HL-60/S4 treated with phorbol 12-myristate 13-acetate at 8.2 ng/mL for 4 days and 3 days (cell line): Measurements from ENCODE around the gene VSIR.

ENCODE experiments used
- in situ Hi-C: fragments of 300-500 bp; cut with MboI; formaldehyde crosslinking; loops from 2 replicates; pipeline ENCODE4 v1.15.0; 2022; ENCODE audit warnings: low sequenced_read_pairs

VSIR gene

DNA sequence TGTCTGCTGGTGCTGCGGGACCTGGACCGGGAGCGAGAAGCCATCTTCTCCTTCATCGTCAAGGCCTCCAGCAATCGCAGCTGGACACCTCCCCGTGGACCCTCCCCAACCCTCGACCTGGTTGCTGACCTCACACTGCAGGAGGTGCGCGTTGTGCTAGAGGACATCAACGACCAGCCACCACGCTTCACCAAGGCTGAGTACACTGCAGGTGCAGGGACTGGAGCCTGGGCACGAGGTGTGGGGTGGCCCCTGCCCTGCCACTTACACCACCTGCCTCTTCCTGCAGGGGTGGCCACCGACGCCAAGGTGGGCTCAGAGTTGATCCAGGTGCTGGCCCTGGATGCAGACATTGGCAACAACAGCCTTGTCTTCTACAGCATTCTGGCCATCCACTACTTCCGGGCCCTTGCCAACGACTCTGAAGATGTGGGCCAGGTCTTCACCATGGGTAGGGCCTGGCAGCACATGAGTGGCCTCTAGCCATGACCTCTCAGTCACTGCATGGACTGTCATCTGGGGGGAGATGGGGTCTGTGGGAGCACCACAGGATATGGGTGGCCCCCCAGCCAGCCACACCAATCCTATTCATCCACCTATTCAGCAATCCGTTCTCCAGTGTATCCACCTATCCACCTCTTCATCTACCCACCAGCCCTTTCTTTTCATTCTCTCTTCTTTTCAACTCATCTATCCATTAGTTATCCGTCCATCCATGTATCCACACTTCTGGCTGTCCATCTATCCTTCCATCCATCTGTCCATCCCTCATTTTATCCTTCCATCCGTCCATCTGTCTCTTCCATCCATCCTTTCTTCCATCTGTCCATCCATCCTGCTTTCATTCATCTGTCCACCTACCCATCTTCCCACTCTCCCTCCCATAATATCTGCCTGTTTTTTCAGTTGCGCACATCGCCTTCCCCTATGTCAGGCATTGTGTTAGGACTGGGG is 34.5 kb upstream of the VSIR start:
- in situ Hi-C loops = no loop called here

DNA sequence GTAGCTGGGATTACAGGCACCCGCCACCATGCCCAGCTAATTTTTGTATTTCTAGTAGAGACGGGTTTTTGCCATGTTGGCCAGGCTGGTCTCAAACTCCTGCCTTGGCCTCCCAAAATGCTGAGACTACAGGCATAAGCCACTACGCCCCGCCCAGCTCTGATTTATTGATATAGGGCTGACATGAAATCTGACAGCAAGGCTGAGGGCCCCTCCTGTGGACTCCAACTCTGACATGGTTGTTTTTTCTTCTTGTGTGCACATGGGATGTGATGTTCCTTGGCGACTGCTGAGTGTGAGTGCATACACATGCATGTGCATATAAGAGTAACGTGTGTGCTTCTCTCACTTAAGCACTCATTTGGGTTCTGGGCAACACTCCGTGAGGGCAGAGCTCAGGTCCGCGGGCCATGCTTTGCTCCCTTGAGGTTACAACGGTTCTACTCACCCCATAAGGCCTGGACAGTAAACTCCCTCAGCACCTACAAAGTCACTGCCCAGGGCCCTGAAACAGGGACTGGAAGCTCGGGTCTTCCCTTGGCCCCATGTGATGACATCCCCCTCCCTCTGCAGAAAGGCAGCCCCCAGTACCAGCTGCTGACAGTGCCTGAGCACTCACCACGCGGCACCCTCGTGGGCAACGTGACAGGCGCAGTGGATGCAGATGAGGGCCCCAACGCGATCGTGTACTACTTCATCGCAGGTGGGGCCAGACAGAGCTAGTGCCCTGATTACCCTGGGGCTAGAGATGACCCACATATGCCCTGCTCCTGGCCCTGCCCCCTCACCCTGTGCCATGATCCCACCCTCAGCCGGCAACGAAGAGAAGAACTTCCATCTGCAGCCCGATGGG is 33.6 kb upstream of the VSIR start:
- in situ Hi-C loops = no loop called here

GRCh38 chr10:71805776-71806703 is 32.7 kb upstream of the VSIR start:
- in situ Hi-C loops = no loop called here

- in situ Hi-C loops = no loop called here
These were observed 30.8 kb upstream of the VSIR start for GRCh38 chr10:71804077-71804476.

DNA sequence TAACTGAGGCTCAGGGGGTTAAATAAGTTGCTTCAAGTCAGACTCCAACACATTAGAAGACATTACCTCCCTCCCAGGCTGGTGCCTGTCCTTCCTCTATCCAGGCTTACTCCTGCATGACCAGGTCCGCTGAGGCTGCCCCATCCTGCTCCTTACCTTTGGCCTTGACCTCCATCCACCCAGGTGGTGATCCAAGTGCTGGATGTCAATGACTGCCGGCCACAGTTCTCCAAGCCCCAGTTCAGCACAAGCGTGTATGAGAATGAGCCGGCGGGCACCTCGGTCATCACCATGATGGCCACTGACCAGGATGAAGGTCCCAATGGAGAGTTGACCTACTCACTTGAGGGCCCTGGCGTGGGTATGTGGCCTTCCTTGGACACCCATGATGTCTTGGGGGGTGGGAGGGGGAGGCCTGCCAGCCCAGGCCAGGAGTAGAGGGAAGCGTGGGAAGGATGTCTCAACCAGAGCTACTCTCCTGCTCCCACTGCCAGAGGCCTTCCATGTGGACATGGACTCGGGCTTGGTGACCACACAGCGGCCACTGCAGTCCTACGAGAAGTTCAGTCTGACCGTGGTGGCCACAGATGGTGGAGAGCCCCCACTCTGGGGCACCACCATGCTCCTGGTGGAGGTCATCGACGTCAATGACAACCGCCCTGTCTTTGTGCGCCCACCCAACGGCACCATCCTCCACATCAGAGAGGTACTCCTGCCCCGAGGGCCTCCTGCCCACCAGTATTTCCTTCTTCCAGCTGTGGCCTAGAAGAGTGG is 29.6 kb upstream of the VSIR start:
- in situ Hi-C loops = no loop called here

DNA sequence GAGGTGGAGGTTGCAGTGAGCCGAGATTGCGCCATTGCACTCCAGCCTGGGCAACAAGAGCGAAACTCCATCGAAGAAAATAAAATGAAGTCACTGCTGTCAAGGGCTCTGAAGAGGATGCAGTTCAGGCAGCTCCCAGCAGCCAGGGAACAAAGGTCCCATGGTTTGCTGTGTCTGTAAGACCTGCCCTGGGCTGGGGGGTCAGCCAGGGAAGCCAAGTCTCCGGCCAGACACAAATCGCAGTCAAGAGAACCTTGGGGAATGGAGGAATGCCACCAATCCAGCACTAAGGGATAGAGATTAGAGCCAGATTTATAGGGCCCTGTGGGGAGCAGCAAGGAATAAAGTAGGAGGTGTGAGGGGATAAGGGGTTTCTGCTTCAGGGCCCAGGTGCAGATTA is 28.9 kb upstream of the VSIR start:
- in situ Hi-C loops = no loop called here

DNA sequence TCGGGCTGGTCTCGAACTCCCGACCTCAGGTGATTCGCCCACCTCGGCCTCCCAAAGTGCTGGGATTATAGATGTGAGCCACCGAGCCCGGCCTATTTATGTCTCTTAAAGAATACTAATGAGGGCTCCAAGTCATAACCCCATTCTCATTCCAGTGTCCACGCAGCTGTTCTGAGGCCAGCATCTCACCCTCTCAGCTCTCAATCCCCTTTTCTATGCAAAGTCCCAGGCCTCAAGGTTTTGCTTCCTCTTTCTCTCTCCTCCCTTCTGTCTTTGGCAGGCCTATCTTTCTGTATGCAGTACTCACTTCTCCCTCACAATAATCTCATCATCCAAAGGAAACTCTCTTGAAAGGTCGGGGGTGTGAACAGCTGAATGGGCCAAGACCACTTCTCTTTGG is 28.0 kb upstream of the VSIR start:
- in situ Hi-C loops = no loop called here

- in situ Hi-C loops = no loop called here
These were observed 26.5 kb upstream of the VSIR start for GRCh38 chr10:71799608-71800453.

GRCh38 chr10:71799112-71799511 is 25.8 kb upstream of the VSIR start:
- in situ Hi-C loops = no loop called here

DNA sequence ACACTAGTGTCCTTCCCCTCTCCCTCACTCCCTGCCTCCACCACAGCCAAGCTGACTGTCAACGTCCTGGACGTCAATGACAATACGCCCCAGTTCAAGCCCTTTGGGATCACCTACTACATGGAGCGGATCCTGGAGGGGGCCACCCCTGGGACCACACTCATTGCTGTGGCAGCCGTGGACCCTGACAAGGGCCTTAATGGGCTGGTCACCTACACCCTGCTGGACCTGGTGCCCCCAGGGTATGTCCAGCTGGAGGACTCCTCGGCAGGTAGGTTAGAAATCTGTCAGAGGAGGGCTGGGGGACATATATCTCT is 24.9 kb upstream of the VSIR start:
- in situ Hi-C loops = no loop called here

- in situ Hi-C loops = no loop called here
These were observed 24.4 kb upstream of the VSIR start for GRCh38 chr10:71797533-71798307.

GRCh38 chr10:71796749-71797405 is 23.6 kb upstream of the VSIR start:
- in situ Hi-C loops = no loop called here

- in situ Hi-C loops = no loop called here
These were observed 21.9 kb upstream of the VSIR start for GRCh38 chr10:71795248-71795647.

DNA sequence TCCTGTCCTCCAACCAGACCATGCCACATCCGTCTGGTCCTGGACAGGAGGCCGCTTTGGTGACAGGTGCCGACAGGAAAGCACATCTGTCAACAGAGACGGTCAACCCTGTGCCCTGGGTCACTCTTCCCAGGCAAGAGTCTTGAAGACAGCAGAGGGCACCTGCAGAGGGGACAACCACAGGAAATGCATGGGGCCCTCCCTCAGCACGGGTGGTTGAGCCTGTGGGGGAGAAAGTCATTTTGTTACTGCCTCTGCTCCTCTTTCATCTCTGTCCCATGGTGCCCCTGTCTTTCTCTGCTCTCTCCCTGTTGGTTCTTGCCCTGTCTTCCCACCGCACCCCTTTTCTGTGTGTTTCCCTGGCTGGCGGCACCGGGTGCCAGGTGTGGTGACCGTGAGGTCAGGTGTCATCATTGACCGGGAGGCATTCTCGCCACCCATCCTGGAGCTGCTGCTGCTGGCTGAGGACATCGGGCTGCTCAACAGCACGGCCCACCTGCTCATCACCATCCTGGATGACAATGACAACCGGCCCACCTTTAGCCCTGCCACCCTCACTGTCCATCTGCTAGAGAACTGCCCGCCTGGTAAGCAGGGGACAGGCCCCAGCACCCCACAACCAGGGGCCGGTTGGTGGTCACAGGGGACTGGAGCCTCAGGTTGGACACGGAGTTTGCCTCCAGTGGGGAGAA is 17.6 kb upstream of the VSIR start:
- in situ Hi-C loops = no loop called here

GRCh38 chr10:71789871-71790270 is 16.6 kb upstream of the VSIR start:
- in situ Hi-C loops = no loop called here

GRCh38 chr10:71788954-71789353 is 15.6 kb upstream of the VSIR start:
- in situ Hi-C loops = no loop called here

DNA sequence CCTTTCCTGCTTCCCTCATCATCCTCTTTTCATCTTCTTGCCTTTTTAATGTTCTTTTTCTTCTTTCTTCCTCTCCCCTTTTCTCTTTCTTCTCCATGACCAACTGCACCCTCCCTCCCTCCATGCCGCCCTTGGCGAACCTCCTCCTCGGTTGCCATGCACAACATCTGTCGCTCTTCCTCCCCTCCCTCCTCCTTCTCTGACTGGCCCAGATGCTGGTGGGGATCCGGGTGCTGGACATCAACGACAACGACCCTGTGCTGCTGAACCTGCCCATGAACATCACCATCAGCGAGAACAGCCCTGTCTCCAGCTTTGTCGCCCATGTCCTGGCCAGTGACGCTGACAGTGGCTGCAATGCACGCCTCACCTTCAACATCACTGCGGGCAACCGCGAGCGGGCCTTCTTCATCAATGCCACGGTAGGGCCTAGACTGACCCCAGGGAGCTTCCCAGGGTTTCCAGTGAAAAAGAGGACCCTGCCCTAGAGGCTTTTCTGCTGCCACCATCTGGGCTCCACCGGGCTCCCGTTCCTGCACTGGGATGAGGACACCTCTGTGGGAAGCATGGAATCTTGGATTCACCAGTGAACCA is 11.5 kb upstream of the VSIR start:
- in situ Hi-C loops = no loop called here
